ENCODE results near the gene SLC4A4.

The SLC4A4 gene

DNA sequence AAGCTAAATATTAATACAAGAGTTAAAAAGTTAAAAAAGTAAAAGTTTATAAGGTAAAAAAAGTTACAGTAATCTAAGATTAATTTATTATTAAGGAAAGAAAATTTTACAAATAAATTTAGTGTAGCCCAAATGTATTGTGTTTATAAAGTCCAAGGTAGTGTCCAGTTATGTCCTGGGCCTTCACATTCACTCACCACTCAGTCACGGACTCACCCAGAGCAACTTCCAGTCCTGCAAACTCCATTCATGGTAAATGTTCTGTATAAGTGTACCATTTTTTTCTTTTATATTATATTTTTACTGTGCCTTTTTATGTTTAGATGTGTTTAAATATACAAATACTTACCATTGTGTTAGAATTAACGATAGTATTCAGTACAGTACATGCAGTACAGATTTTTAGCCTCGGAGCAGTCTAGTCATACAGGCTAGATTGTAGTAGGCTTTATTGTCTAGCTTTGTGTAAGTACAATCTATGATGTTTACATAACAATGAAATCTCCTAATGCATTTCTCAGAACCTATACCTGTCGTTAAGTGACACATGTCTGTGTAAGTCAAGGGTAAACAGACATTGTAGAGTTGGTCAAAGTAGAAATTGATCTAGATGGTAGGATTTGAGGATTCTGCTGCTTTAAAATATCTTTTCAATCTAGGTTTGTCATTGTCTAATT lies 247.4 kb downstream of the SLC4A4 start:
- ATAC-seq (no peak), DNase-seq (no peak)
- H3K4me3 Mint-ChIP-seq = no peak overlapping the region
- H3K27me3 Mint-ChIP-seq = no peaks in the 10 kb centered on the region
- H3K4me1 Mint-ChIP-seq = no peaks in the 10 kb centered on the region
- H3K36me3 Mint-ChIP-seq (ENCODE audit: low read depth) = no peaks in the 10 kb centered on the region
- no peak overlapping the region for H3K27ac Mint-ChIP-seq
- no peaks in the 10 kb centered on the region for H3K9me3 Mint-ChIP-seq

DNA sequence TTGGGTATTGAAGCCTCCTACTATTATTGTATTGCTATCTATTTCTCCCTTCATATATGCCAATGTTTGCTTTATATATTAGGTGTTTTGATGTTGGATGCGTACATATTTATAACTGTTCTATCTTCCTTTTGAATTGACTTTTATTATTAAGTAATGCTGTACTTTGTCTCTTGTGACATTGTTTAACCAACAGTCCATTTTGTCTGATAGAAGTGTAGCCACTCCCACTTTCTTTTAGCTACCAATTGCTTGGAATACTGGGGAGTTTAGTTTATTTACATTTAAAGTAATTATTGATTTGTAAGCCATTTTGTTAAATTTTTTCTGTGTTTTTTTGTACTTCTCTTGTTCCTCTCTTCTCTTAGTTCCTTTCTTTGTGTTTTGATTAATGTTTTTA lies 249.2 kb downstream of the SLC4A4 start:
- H3K27me3 Mint-ChIP-seq = no peaks in the 10 kb centered on the region
- no peaks in the 10 kb centered on the region for H3K36me3 Mint-ChIP-seq (ENCODE audit: low read depth)
- no peak for DNase-seq
- H3K27ac Mint-ChIP-seq = no peak overlapping the region
- H3K9me3 Mint-ChIP-seq = no peaks in the 10 kb centered on the region
- H3K4me1 Mint-ChIP-seq = no peaks in the 10 kb centered on the region
- no peak for ATAC-seq
- no peak overlapping the region for H3K4me3 Mint-ChIP-seq

DNA sequence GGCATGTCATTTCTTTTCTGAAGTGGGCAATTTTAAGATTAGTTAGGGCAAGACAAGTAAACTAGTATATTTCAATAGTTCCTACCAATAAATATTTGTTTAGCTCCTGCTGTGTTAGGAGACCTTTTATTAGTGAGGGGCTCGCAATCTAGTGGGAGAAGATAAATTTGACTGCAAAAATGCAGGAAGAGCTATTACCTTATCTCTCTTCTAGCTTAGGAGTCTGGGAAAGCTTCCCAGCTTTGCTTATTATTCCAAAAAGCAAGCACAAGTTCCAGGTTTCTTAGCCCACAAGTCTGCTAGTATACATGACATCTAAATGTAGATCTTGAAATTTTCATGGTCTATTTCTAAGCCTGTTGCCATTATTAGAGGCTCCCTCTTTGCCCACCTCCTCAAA lies 254.0 kb downstream of the SLC4A4 start:
- no peak overlapping the region for H3K4me3 Mint-ChIP-seq
- H3K4me1 Mint-ChIP-seq = no peaks in the 10 kb centered on the region
- no peak for DNase-seq
- no peak overlapping the region for H3K27ac Mint-ChIP-seq
- no peaks in the 10 kb centered on the region for H3K9me3 Mint-ChIP-seq
- no peaks in the 10 kb centered on the region for H3K27me3 Mint-ChIP-seq
- H3K36me3 Mint-ChIP-seq (ENCODE audit: low read depth) = no peaks in the 10 kb centered on the region
- ATAC-seq = no peak

DNA sequence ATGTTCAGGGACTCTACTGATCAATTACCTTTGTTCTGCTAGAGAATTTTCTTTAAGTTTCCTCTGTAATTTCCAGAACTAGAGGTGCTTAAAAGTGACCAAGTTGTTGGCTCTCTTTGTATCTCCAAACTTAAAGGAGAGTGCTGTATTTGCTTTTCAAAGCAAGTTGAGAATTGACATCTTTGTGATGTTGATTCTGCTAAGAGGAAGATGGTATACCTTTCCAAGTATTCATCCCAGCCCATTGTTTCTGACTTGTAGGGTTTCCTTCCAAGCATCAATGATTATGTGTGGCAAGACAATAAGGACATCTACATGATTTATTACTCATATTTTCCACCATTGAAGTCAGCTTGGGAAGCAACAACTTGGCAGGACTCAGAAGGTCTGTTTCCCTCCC lies 254.5 kb downstream of the SLC4A4 start:
- H3K27ac Mint-ChIP-seq = no peak overlapping the region
- no peaks in the 10 kb centered on the region for H3K4me1 Mint-ChIP-seq
- DNase-seq (no peak), ATAC-seq (no peak)
- no peaks in the 10 kb centered on the region for H3K36me3 Mint-ChIP-seq (ENCODE audit: low read depth)
- no peaks in the 10 kb centered on the region for H3K27me3 Mint-ChIP-seq
- H3K9me3 Mint-ChIP-seq = no peaks in the 10 kb centered on the region
- no peak overlapping the region for H3K4me3 Mint-ChIP-seq

DNA sequence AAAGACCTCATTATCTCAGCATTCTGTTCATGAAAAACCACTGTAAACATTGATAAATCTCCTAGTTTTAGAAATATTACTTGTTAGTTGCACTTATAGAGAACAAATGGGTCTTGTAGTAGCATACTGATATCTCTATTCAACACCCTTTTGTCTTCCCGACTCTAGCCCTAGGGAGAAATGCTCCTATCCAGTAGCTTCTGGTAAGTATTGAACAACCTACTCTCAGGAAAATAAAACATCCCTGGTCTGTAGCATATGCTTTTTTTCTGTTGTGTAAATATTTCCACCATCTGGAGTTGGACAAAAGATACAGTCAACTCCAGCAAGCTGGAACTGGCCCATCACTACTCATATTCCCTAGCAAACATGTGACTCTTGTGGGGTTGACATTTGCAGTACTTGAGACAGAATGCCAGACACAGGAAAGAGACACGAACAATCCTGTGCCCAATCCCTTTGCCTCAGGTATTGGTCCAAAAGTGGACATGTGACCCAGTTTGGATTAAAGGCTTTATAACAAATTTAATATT lies 256.8 kb downstream of the SLC4A4 start:
- DNase-seq = no peak
- Mint-ChIP-seq H3K4me3 (no peak overlapping the region), H3K9me3 (no peaks in the 10 kb centered on the region), H3K27ac (no peak overlapping the region), H3K27me3 (peaks cover 2% of the 10 kb centered on the region), H3K4me1 (no peaks in the 10 kb centered on the region), H3K36me3 (ENCODE audit: low read depth) (no peaks in the 10 kb centered on the region)
- ATAC-seq = no peak

DNA sequence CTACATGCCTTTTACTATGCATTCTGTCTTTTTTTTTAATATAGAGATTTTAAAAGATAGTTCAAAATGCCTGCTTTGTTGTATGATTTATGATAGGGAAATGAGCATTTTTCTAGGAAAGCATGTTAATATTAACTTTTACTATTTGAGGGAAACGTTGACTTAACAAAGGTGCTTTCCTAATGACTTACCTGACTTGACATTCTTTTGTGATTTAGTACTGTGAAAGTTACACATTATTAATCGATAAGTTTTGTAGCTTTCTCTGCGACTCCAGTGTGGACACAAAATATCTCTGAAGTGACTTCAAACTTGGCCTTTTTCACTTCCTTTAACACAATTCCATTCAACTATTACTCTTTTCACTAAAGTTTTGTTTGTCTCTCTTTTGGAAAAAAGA lies 260.8 kb downstream of the SLC4A4 start:
- Mint-ChIP-seq H3K9me3 (no peaks in the 10 kb centered on the region), H3K36me3 (ENCODE audit: low read depth) (no peaks in the 10 kb centered on the region), H3K4me1 (no peaks in the 10 kb centered on the region), H3K27me3 (peaks cover 2% of the 10 kb centered on the region), H3K4me3 (no peak overlapping the region), H3K27ac (no peak overlapping the region)
- DNase-seq (no peak), ATAC-seq (no peak)

DNA sequence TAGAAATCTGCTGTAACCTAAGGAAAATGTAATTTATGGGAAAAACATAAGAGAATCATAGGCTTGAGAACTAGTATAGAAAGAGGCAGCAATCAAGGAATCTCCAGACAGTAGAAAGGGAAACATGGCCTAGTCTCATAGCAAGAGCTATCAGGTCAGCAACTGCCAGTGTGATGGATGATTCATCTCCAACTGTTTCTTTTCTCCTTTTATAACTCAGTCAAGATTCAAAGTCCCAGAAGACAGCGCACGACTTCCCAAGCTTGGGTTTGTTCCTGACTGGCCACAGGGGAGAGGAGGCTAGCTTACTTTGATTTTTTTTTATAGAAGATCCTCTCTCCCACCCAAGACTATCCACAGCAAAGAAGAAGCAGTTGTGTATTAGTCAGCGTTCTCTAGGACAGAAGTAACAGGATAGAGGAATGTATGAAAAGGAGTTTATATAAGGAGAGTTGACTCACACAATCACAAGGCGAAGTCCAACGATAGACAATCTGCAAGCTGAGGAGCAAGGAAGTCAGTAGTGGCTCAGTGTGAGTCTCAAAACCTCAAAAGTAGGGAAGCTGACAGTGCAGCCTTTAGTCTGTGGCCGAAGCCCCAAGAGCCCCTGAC lies 263.6 kb downstream of the SLC4A4 start:
- no peak for ATAC-seq
- Mint-ChIP-seq H3K36me3 (ENCODE audit: low read depth) (no peaks in the 10 kb centered on the region), H3K4me1 (no peaks in the 10 kb centered on the region), H3K27me3 (peaks cover 2% of the 10 kb centered on the region), H3K4me3 (no peak overlapping the region), H3K27ac (no peak overlapping the region), H3K9me3 (no peaks in the 10 kb centered on the region)
- DNase-seq = no peak

DNA sequence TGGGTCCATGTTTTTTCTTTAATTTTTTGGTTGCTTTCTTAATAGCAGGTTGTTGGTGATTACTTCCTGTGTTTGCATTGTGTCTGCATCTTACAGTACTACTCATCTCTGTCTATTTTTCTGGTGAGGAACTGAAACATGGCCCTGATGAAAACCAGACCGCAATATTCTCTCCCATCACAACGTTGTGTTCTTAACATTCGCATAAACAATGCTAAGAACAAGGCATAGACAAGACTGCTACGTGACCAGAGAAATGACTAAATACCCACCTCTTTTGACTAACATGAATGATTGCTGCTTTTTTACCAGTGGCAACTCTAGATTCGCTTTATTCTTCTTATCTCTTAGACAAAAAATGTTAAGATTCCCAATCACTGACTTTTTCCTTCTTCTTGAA lies 266.0 kb downstream of the SLC4A4 start:
- Mint-ChIP-seq H3K4me3 (no peak overlapping the region), H3K4me1 (no peaks in the 10 kb centered on the region), H3K27me3 (no peaks in the 10 kb centered on the region), H3K27ac (no peak overlapping the region), H3K9me3 (no peaks in the 10 kb centered on the region), H3K36me3 (ENCODE audit: low read depth) (no peaks in the 10 kb centered on the region)
- DNase-seq (no peak), ATAC-seq (no peak)

DNA sequence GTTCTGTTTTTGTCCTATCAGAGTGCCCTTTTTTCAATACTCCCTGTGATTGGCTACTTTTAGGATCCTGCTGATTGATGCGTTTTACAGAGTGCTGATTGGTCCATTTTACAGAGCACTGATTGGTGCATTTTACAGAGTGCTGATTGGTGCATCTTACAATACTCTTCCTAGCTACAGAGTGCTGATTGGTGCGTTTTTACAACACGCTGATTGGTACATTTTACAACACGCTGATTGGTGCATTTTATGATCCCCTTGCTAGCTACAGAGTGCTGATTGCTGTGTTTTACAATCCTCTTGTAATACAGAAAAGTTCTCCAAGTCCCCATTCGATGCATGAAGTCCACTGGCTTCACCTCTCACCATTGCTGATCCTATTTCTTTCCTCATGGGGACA lies 268.3 kb downstream of the SLC4A4 start:
- Mint-ChIP-seq H3K4me3 (no peak overlapping the region), H3K36me3 (ENCODE audit: low read depth) (no peaks in the 10 kb centered on the region), H3K4me1 (no peaks in the 10 kb centered on the region), H3K27ac (no peak overlapping the region), H3K9me3 (no peaks in the 10 kb centered on the region), H3K27me3 (no peaks in the 10 kb centered on the region)
- ATAC-seq = no peak
- no peak for DNase-seq

DNA sequence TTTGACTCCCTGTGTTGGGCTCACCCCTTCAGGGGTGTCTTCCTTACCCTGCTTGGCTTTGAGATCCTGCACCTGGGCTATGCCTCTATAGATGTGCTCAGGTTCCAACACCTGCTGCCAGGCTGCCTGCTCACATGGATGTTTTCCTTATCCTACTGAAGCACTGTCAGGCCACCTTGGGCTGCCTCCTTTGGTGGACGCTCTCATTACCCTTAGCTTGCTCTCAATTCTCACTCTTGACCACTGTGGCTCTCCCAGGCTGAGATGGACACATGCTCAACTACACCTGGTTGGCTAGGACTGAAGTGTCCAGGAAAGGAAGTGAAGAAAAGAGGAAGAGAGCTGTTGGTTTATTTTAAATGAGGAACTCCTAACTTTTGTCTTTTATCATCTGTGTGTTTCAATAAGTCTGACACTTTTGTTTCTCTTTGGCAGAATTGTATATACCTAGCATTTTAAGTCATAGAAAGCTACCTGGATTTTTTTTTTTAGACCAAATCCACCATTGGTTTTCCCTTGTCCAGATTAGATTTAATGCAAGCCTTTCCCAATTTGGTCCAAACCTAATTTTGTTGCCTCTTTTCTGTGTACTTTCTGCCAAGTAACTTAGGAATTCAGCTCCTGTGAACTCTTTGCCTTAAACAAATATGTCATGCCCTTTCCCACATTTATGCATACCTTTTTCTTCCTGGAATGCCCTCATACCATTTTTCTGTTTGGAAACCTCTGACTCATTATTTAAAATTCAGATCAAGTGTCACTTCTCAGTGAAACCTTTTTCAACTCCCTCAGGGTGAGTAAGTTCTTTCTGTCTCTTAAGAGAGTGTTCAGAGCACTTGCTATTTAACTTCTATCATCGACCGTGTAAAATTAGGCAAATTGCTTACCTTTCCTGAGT lies 269.2 kb downstream of the SLC4A4 start:
- Mint-ChIP-seq H3K9me3 (no peaks in the 10 kb centered on the region), H3K27me3 (no peaks in the 10 kb centered on the region), H3K27ac (no peak overlapping the region), H3K4me1 (no peaks in the 10 kb centered on the region), H3K4me3 (no peak overlapping the region), H3K36me3 (ENCODE audit: low read depth) (no peaks in the 10 kb centered on the region)
- DNase-seq (no peak), ATAC-seq (no peak)

DNA sequence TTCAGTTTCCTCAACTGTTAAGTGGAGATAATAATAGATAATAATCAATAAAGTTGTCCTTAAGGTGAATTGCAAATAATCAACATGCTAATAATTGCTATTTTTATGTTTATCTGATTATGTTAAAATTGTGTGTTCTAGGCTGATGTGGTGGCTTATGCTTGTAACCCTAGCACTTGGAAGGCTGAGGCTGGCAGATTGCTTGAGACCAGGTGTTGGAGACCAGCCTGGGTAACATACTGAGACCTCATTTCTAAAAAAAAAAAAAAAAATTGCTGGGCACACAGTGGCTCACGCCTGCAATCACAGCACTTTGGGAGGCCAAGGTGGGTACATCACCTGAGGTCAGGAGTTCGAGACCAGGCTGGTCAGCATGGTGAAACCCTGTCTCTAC lies 269.9 kb downstream of the SLC4A4 start:
- Mint-ChIP-seq H3K4me3 (no peak overlapping the region), H3K27me3 (no peaks in the 10 kb centered on the region), H3K9me3 (no peaks in the 10 kb centered on the region), H3K27ac (no peak overlapping the region), H3K4me1 (no peaks in the 10 kb centered on the region), H3K36me3 (ENCODE audit: low read depth) (no peaks in the 10 kb centered on the region)
- ATAC-seq (no peak), DNase-seq (no peak)

DNA sequence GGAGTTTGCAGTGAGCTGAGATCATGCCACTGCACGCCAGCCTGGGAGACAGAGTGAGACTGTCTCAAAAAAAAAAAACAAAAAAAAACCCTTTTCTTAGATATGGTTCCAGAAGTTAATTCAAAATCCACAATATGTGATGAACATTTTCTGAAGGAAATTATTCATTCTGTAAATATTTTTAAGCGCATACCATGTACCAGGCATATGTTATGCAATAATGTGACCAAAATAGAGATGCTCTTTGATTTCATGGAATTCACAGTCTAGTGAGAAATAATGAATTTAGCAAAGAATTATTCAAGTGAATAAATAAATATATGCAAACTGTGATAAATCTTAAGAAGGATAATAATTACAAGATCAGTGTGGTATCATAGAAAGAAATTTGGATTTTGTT lies 270.3 kb downstream of the SLC4A4 start:
- H3K27me3 Mint-ChIP-seq = no peaks in the 10 kb centered on the region
- no peak overlapping the region for H3K4me3 Mint-ChIP-seq
- no peaks in the 10 kb centered on the region for H3K36me3 Mint-ChIP-seq (ENCODE audit: low read depth)
- H3K4me1 Mint-ChIP-seq = no peaks in the 10 kb centered on the region
- ATAC-seq (no peak), DNase-seq (no peak)
- H3K9me3 Mint-ChIP-seq = no peaks in the 10 kb centered on the region
- H3K27ac Mint-ChIP-seq = no peak overlapping the region

DNA sequence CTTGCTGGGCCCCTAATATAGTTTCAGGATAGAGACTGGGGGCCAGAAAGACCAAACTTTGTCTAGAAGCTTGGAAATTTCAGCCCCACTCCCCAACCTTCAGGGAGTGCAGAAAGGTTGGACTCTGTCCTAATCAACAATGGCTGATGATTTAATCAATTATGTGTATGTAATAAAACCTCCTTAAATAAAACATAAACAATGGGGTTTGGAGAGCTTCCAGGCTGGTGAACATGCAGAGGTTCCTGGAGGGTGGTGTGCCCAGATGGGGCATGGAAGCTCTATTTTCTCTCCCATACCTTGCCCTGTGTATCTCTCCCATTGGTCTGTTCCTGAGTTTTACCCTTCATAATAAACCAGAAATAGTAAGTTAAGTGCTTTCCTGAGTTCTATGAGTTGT lies 270.8 kb downstream of the SLC4A4 start:
- ATAC-seq (no peak), DNase-seq (no peak)
- Mint-ChIP-seq H3K4me3 (no peak overlapping the region), H3K36me3 (ENCODE audit: low read depth) (no peaks in the 10 kb centered on the region), H3K4me1 (no peaks in the 10 kb centered on the region), H3K27me3 (no peaks in the 10 kb centered on the region), H3K27ac (no peak overlapping the region), H3K9me3 (no peaks in the 10 kb centered on the region)

DNA sequence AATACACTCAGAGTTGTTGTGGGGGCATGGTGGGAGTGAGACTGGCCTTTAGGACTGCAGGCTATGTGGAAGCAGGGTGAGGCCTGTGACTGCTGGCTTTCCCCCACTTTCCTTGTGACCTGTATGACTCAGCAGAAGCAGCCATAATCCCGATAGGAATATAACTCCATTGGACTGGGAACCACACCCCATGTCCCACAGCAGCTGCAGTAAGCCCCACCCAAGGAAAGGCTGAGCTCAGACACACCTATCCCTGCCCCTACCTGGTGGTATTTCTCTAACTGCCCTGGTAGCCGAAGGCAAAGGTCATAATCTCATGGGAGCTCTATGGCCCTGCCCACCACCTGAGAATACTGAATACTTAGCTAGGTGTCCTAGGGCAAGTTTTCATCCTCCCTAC lies 275.8 kb downstream of the SLC4A4 start:
- no peaks in the 10 kb centered on the region for H3K4me1 Mint-ChIP-seq
- DNase-seq = no peak
- peaks cover 1% of the 10 kb centered on the region for H3K36me3 Mint-ChIP-seq (ENCODE audit: low read depth)
- H3K4me3 Mint-ChIP-seq = no peak overlapping the region
- H3K27ac Mint-ChIP-seq = no peak overlapping the region
- H3K9me3 Mint-ChIP-seq = peaks cover 5% of the 10 kb centered on the region
- H3K27me3 Mint-ChIP-seq = no peaks in the 10 kb centered on the region
- no peak for ATAC-seq

All from activated naive CD8-positive, alpha-beta T cell treated with anti-CD3 and anti-CD28 coated beads, Interleukin-2, amount 50 U/mL, for 24 hours (primary cell).